Tibial artery (tissue), 4 donors: Measurements from ENCODE around the gene CLEC2L.

Source experiments
- DNase-seq, 2 donors: peaks; one replicate each; pipeline ENCODE4 v3.0.0-alpha.2; 2019
- H3K27ac ChIP-seq, 2 donors: fragments of 200-600 bp; sonication (generic) in 1 of 2; 1 replicate in 1 of 2; 2 replicates in 1 of 2; pipeline ENCODE4 v1.5.1; 2018 to 2019; ENCODE audit warnings: mild to moderate bottlenecking in 1 of 2
- H3K27me3 ChIP-seq, 2 donors: fragments of 200-600 bp; sonication (generic) in 1 of 2; one replicate each; pipeline versions ENCODE4 v1.5.1 to v1.6.0; 2016 to 2019
- H3K36me3 ChIP-seq, 3 donors: fragments of 200-600 bp; sonication (generic) in 2 of 3; one replicate each; pipeline ENCODE4 v1.5.1; 2016 to 2019; ENCODE audit warnings: mild to moderate bottlenecking in 2 of 3
- H3K4me1 ChIP-seq, 4 donors: fragments of 200-600 bp; sonication (generic) in 2 of 4; 1 replicate in 3 of 4; 2 replicates in 1 of 4; pipeline ENCODE4 v1.5.1; 2016 to 2019
- H3K4me3 ChIP-seq, 2 donors: fragments of 200-600 bp; sonication (generic) in 1 of 2; 1 replicate in 1 of 2; 2 replicates in 1 of 2; pipeline ENCODE4 v1.5.1; 2018 to 2019; ENCODE audit warnings: mild to moderate bottlenecking in 2 of 2
- H3K9me3 ChIP-seq, 3 donors: fragments of 200-600 bp; sonication (generic) in 1 of 3; one replicate each; pipeline ENCODE4 v1.5.1; 2016 to 2019
- intact Hi-C: fragments of 100-400 bp; cut with DNase I; formaldehyde crosslinking; loops from one replicate; pipeline ENCODE4 v1.15.0; 2023; ENCODE audit warnings: low total_unique reads
- TF ChIP-seq, protein P1 (sequence below), 2 experiments: fragments of 200-600 bp in 1 of 2; fragments of 450-650 bp in 1 of 2; IDR thresholded peaks; one replicate each; pipeline ENCODE4 v1.5.1; 2017 to 2019; ENCODE audit warnings: antibody characterized with exemption in 2 of 2, mild to moderate bottlenecking in 1 of 2, moderate library complexity in 1 of 2

Gene CLEC2L

DNA sequence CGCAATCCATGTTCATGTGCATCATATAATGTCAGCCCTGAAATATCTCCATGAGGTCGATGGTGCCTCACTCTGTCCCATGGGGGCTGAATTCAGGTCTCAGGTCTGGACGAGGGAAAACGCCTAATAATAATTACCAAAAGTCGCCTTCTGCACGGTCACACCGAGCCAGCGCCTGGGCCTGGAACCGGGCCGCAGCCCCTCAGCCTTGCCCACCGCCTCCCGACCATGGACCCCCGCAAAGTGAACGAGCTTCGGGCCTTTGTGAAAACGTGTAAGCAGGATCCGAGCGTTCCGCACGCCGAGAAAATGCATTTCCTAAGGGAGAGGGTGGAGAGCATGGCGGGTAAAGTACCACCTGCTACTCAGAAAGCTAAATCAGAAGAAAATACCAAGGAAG, 21.3 kb upstream of the CLEC2L start:
- no peaks in the 10 kb centered on the region for H3K36me3 ChIP-seq
- peaks cover 0 to 10% (median 7%) of the 10 kb centered on the region in 4 donors for H3K4me1 ChIP-seq
- DNase-seq, result no peak
- H3K27me3 ChIP-seq, result peaks cover 0 to 6% of the 10 kb centered on the region in 2 donors
- H3K27ac ChIP-seq, result no peak overlapping the region
- no peaks in the 10 kb centered on the region for H3K9me3 ChIP-seq
- TF ChIP-seq, protein P1, sequence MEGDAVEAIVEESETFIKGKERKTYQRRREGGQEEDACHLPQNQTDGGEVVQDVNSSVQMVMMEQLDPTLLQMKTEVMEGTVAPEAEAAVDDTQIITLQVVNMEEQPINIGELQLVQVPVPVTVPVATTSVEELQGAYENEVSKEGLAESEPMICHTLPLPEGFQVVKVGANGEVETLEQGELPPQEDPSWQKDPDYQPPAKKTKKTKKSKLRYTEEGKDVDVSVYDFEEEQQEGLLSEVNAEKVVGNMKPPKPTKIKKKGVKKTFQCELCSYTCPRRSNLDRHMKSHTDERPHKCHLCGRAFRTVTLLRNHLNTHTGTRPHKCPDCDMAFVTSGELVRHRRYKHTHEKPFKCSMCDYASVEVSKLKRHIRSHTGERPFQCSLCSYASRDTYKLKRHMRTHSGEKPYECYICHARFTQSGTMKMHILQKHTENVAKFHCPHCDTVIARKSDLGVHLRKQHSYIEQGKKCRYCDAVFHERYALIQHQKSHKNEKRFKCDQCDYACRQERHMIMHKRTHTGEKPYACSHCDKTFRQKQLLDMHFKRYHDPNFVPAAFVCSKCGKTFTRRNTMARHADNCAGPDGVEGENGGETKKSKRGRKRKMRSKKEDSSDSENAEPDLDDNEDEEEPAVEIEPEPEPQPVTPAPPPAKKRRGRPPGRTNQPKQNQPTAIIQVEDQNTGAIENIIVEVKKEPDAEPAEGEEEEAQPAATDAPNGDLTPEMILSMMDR (IDR thresholded peaks at IDR 0.05), result no peak
- H3K4me3 ChIP-seq, result no peak overlapping the region
- intact Hi-C loops, result no loop called here

DNA sequence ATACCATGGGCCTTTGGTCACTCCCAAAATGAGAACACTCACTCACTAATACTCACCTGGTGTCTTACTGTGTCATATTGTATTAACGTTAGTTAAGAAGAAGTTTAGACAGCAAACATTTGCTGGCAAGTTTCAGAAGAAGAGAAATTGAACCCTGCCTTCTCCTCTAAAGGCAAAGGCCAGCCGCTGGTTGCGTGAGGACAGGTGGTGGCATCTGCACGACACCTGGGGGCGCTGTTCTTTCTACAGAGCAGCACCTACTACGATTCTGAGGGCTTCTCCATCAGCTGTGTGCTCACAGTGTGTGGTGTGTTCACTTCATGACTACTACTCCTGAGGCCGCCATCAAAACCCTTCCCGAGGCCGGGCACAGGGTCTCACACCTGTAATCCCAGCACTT, 17.9 kb upstream of the CLEC2L start:
- Histone ChIP-seq H3K4me3 (no peak overlapping the region), H3K36me3 (no peaks in the 10 kb centered on the region), H3K4me1 (peaks cover 0 to under 1% (median under 1%) of the 10 kb centered on the region in 4 donors), H3K27ac (no peak overlapping the region), H3K27me3 (peaks cover 0 to 3% of the 10 kb centered on the region in 2 donors), H3K9me3 (no peaks in the 10 kb centered on the region)
- intact Hi-C loops, result no loop called here
- DNase-seq, result no peak
- TF ChIP-seq, protein P1 (IDR thresholded peaks at IDR 0.05), result no peak

DNA sequence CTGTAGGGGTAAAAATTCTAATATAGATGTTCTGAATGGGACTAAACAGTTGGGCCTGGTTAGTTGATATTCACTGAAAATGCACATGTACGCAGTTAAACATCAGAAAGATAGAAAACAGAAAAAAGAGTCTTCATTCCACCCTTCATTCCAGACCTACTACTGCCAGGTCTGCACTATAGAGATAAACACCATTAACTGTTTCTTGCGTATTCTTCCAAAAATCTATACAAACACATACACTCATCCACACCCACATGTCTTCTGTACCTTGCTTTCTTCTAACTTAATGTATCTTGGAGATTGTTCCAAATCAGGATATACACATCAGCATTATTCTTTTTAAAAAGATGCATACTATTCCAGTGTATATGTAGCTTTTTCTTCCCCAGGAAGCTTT, 13.9 kb upstream of the CLEC2L start:
- no peaks in the 10 kb centered on the region for H3K4me1 ChIP-seq
- TF ChIP-seq, protein P1 (IDR thresholded peaks at IDR 0.05), result no peak
- DNase-seq, result no peak
- no peak overlapping the region for H3K27ac ChIP-seq
- no peaks in the 10 kb centered on the region for H3K27me3 ChIP-seq
- H3K4me3 ChIP-seq, result no peak overlapping the region
- H3K9me3 ChIP-seq, result no peaks in the 10 kb centered on the region
- intact Hi-C loops, result no loop called here
- no peaks in the 10 kb centered on the region for H3K36me3 ChIP-seq

DNA sequence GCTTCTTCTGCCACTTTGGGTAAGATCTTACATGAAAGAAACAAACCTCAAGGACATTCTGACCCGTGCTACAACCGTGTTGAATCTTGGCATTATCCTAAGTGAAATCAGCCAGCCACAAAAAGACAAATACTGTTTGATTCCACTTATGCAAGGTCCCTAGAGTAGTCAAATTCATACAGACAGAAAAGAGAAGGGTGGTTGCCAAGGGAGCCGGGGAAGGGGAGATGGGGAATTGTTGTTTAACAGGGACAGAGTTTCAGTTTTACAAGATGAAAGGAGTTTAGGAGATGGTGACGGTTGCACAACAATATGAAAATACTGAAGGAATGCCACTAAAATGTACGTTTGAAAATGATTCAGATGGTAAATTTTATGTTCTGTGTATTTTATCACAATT, 12.2 kb upstream of the CLEC2L start:
- Histone ChIP-seq H3K9me3 (no peaks in the 10 kb centered on the region), H3K27me3 (no peaks in the 10 kb centered on the region), H3K27ac (no peak overlapping the region), H3K4me1 (no peaks in the 10 kb centered on the region), H3K4me3 (no peak overlapping the region), H3K36me3 (no peaks in the 10 kb centered on the region)
- TF ChIP-seq, protein P1 (IDR thresholded peaks at IDR 0.05), result no peak
- DNase-seq, result no peak
- intact Hi-C loops, result no loop called here

DNA sequence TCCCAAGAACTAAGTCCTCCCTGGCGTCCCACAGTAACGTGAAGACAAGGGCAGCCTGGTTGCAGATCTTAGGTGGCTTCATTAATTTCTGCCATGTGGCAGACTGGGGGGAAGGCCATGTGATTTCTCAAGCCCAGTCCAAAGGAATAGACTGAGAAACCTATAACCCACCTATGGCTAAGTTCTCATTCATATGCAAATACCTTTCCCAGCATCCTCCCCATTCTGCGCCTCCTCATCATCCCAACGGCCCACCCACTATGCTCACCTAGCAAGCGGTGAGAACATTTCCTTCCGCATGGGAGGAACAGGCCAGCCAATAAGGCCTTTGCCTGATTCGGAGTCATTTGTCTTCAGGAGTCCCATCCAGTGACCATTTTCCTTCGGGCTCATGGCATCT, 8.2 kb upstream of the CLEC2L start:
- Histone ChIP-seq H3K4me3 (no peak overlapping the region), H3K27ac (no peak overlapping the region), H3K36me3 (no peaks in the 10 kb centered on the region), H3K9me3 (no peaks in the 10 kb centered on the region), H3K27me3 (peaks cover 0 to 4% of the 10 kb centered on the region in 2 donors), H3K4me1 (no peaks in the 10 kb centered on the region)
- intact Hi-C loops, result no loop called here
- TF ChIP-seq, protein P1 (IDR thresholded peaks at IDR 0.05), result no peak
- DNase-seq, result no peak

DNA sequence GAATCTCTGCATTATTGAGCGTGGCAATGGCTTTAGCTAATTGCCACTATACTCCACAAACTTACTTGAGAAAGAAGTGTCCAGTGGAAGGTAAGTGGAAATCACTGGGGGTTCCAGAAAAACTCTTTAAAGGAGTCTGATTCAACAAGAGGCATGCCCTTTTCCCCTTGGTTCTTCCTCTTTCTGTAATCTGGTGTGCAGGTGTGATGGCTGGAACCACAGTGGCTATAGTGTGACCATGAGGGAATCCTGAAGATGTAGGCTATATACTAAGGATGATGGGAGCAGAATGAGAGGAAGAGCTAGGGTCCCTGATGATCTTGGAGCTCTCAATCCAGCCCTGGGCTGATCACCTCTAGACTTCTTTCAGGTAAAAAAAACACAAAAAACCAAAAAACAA, 2.0 kb upstream of the CLEC2L start:
- H3K9me3 ChIP-seq, result no peaks in the 10 kb centered on the region
- H3K27ac ChIP-seq, result no peak overlapping the region
- no peak for DNase-seq
- peaks cover 0 to 11% (median 1%) of the 10 kb centered on the region in 4 donors for H3K4me1 ChIP-seq
- no peaks in the 10 kb centered on the region for H3K36me3 ChIP-seq
- TF ChIP-seq, protein P1 (IDR thresholded peaks at IDR 0.05), result no peak
- intact Hi-C loops, result no loop called here
- H3K4me3 ChIP-seq, result no peak overlapping the region
- H3K27me3 ChIP-seq, result peaks cover 0 to 51% of the 10 kb centered on the region in 2 donors
